ENCODE data around the gene WDR33.
"Not testable (repeated sequence)": the region's sequence is repeated elsewhere in the genome, so short reads cannot be mapped to it uniquely, and the experiment has no call there.

Gene WDR33

GRCh38 chr2:127818241-127818640 is 7.3 kb upstream of the WDR33 start:
- Histone ChIP-seq H3K79me2 (ENCODE audit: insufficient read depth, low read depth) (no peaks in the 10 kb centered on the region), H3K4me1 (ENCODE audit: low read depth, poor library complexity, severe bottlenecking) (no peaks in the 10 kb centered on the region), H3K36me3 (ENCODE audit: insufficient read depth) (no peaks in the 10 kb centered on the region), H3K27ac (no peak overlapping the region), H3K9ac (no peak overlapping the region), H3K27me3 (ENCODE audit: insufficient read depth, low read depth) (no peaks in the 10 kb centered on the region), H3K4me3 (IDR thresholded peaks at IDR 0.05; ENCODE audit: insufficient read depth, low read depth, low read length) (no peak overlapping the region), H3K4me2 (no peak overlapping the region), H4K20me1 (ENCODE audit: insufficient read depth) (no peaks in the 10 kb centered on the region), H2AFZ (ENCODE audit: low read depth) (no peak overlapping the region)
- TF ChIP-seq, protein P1, sequence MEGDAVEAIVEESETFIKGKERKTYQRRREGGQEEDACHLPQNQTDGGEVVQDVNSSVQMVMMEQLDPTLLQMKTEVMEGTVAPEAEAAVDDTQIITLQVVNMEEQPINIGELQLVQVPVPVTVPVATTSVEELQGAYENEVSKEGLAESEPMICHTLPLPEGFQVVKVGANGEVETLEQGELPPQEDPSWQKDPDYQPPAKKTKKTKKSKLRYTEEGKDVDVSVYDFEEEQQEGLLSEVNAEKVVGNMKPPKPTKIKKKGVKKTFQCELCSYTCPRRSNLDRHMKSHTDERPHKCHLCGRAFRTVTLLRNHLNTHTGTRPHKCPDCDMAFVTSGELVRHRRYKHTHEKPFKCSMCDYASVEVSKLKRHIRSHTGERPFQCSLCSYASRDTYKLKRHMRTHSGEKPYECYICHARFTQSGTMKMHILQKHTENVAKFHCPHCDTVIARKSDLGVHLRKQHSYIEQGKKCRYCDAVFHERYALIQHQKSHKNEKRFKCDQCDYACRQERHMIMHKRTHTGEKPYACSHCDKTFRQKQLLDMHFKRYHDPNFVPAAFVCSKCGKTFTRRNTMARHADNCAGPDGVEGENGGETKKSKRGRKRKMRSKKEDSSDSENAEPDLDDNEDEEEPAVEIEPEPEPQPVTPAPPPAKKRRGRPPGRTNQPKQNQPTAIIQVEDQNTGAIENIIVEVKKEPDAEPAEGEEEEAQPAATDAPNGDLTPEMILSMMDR (conservative IDR thresholded peaks at IDR 0.05; ENCODE audit: low read depth, low read length): no peak

DNA sequence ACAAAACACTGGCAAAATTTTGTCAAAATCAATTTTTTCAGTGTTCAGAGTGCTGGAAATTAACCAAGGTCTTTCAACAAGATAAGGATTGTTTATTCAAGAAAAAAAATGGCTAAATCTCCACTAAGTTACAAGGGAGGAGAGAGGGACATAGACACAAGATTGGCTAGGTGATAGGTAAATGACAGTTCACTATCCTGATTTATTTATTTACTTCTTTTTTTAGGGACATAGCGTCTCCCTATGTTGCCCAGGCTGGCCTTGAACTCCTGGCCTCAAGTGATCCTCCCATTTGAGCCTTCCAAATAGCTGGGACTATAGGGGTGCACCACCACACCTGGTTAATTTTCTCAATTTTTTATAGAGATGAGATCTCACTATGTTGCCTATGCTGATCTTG is 3.7 kb upstream of the WDR33 start:
- no peak overlapping the region for H3K27ac ChIP-seq
- H2AFZ ChIP-seq (ENCODE audit: low read depth): no peak overlapping the region
- no peak overlapping the region for H3K4me2 ChIP-seq
- TF ChIP-seq, protein P1 (conservative IDR thresholded peaks at IDR 0.05; ENCODE audit: low read depth, low read length): no peak
- no peak overlapping the region for H3K9ac ChIP-seq
- H3K4me1 ChIP-seq (ENCODE audit: low read depth, poor library complexity, severe bottlenecking): peaks cover under 1% of the 10 kb centered on the region
- no peak overlapping the region for H3K4me3 ChIP-seq (IDR thresholded peaks at IDR 0.05; ENCODE audit: insufficient read depth, low read depth, low read length)
- H3K36me3 ChIP-seq (ENCODE audit: insufficient read depth): no peaks in the 10 kb centered on the region
- no peaks in the 10 kb centered on the region for H4K20me1 ChIP-seq (ENCODE audit: insufficient read depth)
- H3K79me2 ChIP-seq (ENCODE audit: insufficient read depth, low read depth): peaks cover 11% of the 10 kb centered on the region
- H3K27me3 ChIP-seq (ENCODE audit: insufficient read depth, low read depth): no peaks in the 10 kb centered on the region

DNA sequence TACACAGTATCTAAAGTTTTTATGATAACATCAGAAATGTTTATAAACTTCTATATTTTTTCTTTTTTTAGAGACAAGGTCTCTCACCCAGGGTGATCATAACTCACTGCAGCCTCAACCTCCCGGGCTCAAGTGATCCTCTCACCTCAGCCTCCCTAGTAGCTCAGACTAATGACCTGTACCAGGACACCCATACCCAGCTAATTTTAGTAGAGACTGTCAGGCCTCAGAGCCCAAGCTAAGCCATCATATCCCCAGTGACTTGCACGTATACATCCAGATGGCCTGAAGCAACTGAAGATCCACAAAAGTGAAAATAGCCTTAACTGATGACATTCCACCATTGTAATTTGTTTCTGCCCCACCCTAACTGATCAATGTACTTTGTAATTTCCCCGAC is 1.5 kb upstream of the WDR33 start:
- Histone ChIP-seq H4K20me1 (ENCODE audit: insufficient read depth) (peaks cover 11% of the 10 kb centered on the region; the same call in 1 of the 2 replicates), H3K4me1 (ENCODE audit: low read depth, poor library complexity, severe bottlenecking) (peaks cover 18% of the 10 kb centered on the region), H3K79me2 (ENCODE audit: insufficient read depth, low read depth) (peaks cover 33% of the 10 kb centered on the region)
- not testable (repeated sequence) for H3K4me3 ChIP-seq (IDR thresholded peaks at IDR 0.05; ENCODE audit: insufficient read depth, low read depth, low read length); H3K4me2 ChIP-seq; H3K9ac ChIP-seq; H3K27me3 ChIP-seq (ENCODE audit: insufficient read depth, low read depth); H3K36me3 ChIP-seq (ENCODE audit: insufficient read depth); H2AFZ ChIP-seq (ENCODE audit: low read depth); H3K27ac ChIP-seq

- Histone ChIP-seq H3K36me3 (ENCODE audit: insufficient read depth) (no peaks in the 10 kb centered on the region), H2AFZ (ENCODE audit: low read depth) (peak overlapping the region; percentile 90), H4K20me1 (ENCODE audit: insufficient read depth) (peaks cover 17% of the 10 kb centered on the region), H3K27ac (peak overlapping the region; percentile 94), H3K79me2 (ENCODE audit: insufficient read depth, low read depth) (peaks cover 41% of the 10 kb centered on the region), H3K4me2 (peak overlapping the region; percentile 60; the same call in 1 of the 2 replicates), H3K27me3 (ENCODE audit: insufficient read depth, low read depth) (no peaks in the 10 kb centered on the region), H3K4me1 (ENCODE audit: low read depth, poor library complexity, severe bottlenecking) (peaks cover 25% of the 10 kb centered on the region), H3K4me3 (IDR thresholded peaks at IDR 0.05; ENCODE audit: insufficient read depth, low read depth, low read length) (no peak overlapping the region), H3K9ac (peak overlapping the region; percentile 97; the same call in 1 of the 2 replicates)
- TF ChIP-seq, protein P1 (conservative IDR thresholded peaks at IDR 0.05; ENCODE audit: low read depth, low read length): no peak
Observed at GRCh38 chr2:127811397-127812321, 688 bp upstream of the WDR33 start.

DNA sequence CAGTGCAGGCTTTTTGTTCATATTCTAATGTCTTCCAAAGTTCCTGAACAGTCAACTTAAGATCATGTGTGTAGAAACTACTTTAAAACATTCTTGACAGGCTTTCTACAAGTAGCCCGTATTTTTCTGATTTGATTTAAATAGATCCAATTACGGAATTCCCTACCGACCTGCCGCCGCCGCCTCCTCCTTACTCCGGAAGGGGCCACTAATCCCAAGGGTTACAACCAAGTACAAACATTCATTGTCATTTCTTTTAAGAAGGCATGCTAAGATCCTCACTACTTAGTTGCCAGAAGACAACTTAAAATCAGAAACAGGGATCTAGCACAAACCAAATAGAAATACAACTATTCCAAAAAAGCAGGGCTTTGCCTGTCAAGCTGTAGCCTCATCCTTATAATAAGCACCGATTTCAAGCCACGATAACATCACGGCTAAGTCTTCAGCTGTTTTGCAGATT is 784 bp downstream of the WDR33 start:
- Histone ChIP-seq H2AFZ (ENCODE audit: low read depth) (peak overlapping the region; percentile 90), H3K79me2 (ENCODE audit: insufficient read depth, low read depth) (peaks cover 53% of the 10 kb centered on the region)

More for the DNA sequence above, 784 bp downstream of the WDR33 start:
- TF ChIP-seq, protein P1 (conservative IDR thresholded peaks at IDR 0.05; ENCODE audit: low read depth, low read length): no peak
- peak overlapping the region; percentile 84 for H3K4me2 ChIP-seq
- no peaks in the 10 kb centered on the region for H3K27me3 ChIP-seq (ENCODE audit: insufficient read depth, low read depth)
- peaks cover 32% of the 10 kb centered on the region for H3K4me1 ChIP-seq (ENCODE audit: low read depth, poor library complexity, severe bottlenecking)
- H3K27ac ChIP-seq: peak overlapping the region; percentile 94
- H4K20me1 ChIP-seq (ENCODE audit: insufficient read depth): peaks cover 17% of the 10 kb centered on the region
- no peak overlapping the region for H3K4me3 ChIP-seq (IDR thresholded peaks at IDR 0.05; ENCODE audit: insufficient read depth, low read depth, low read length)
- no peaks in the 10 kb centered on the region for H3K36me3 ChIP-seq (ENCODE audit: insufficient read depth)
- H3K9ac ChIP-seq: peak overlapping the region; percentile 97; the same call in 1 of the 2 replicates
